Hindlimb muscle (tissue), 1 donor: Measurements from ENCODE around the gene MTG2. TPM values are rescaled to one million over a fixed set of nuclear protein-coding genes. Genes with fewer than 3 reads are reported as not detected.
"Not testable (repeated sequence)": the region's sequence is repeated elsewhere in the genome, so short reads cannot be mapped to it uniquely, and the experiment has no call there.

Source experiments
- DNase-seq: peaks from one replicate; pipeline ENCODE4 v3.0.0-alpha.2; 2013
- polyA plus RNA-seq: library from polyadenylated mRNA; unstranded; fragments of 120-200 nt; gene quantifications from one replicate; pipeline ENCODE4 v1.2.1, GENCODE V29; 2013; ENCODE audit not compliant: insufficient read length

MTG2 gene
- polyA plus RNA-seq, 1 donor, result 35.7 TPM

GRCh38 chr20:62146019-62146755 is 36.6 kb upstream of the MTG2 start:
- DNase-seq, result no peak

- no peak for DNase-seq
These were observed 35.7 kb upstream of the MTG2 start for GRCh38 chr20:62147125-62147524.

GRCh38 chr20:62147528-62147927 is 35.3 kb upstream of the MTG2 start:
- no peak for DNase-seq

- not testable (repeated sequence) for DNase-seq
These were observed 34.4 kb upstream of the MTG2 start for GRCh38 chr20:62148383-62148782.

GRCh38 chr20:62148908-62149314 is 33.9 kb upstream of the MTG2 start:
- no peak for DNase-seq

- no peak for DNase-seq
These were observed 33.1 kb upstream of the MTG2 start for GRCh38 chr20:62149532-62150309.

- no peak for DNase-seq
These were observed 32.6 kb upstream of the MTG2 start for GRCh38 chr20:62150310-62150575.

GRCh38 chr20:62151225-62151624 is 31.6 kb upstream of the MTG2 start:
- DNase-seq, result no peak

- DNase-seq, result no peak
These were observed 30.9 kb upstream of the MTG2 start for GRCh38 chr20:62151835-62152364.

GRCh38 chr20:62155428-62156253 is 27.2 kb upstream of the MTG2 start:
- no peak for DNase-seq

- DNase-seq, result no peak
These were observed 26.6 kb upstream of the MTG2 start for GRCh38 chr20:62156254-62156556.

- DNase-seq, result peak; percentile 64
These were observed 26.0 kb upstream of the MTG2 start for GRCh38 chr20:62156592-62157386.

- no peak for DNase-seq
These were observed 25.3 kb upstream of the MTG2 start for GRCh38 chr20:62157387-62158087.

- DNase-seq, result no peak
These were observed 24.8 kb upstream of the MTG2 start for GRCh38 chr20:62158088-62158400.

- DNase-seq, result no peak
These were observed 24.3 kb upstream of the MTG2 start for GRCh38 chr20:62158541-62158940.

GRCh38 chr20:62159052-62159451 is 23.8 kb upstream of the MTG2 start:
- DNase-seq, result no peak

GRCh38 chr20:62159839-62160238 is 23.0 kb upstream of the MTG2 start:
- DNase-seq, result no peak

GRCh38 chr20:62160253-62160652 is 22.6 kb upstream of the MTG2 start:
- DNase-seq, result no peak

- DNase-seq, result no peak
These were observed 22.0 kb upstream of the MTG2 start for GRCh38 chr20:62160876-62161275.

- DNase-seq, result no peak
These were observed 21.5 kb upstream of the MTG2 start for GRCh38 chr20:62161347-62161746.

GRCh38 chr20:62162765-62163484 is 19.9 kb upstream of the MTG2 start:
- DNase-seq, result no peak
